Mesenchymal stem cell (in vitro differentiated cells and primary cell): ENCODE data around the gene EXOC4.
A peak's percentile ranks its signal among the peaks of the same experiment; 100 is the strongest.

ENCODE experiments used
- DNase-seq: peaks from one replicate; pipeline ENCODE4 v3.0.0-alpha.2; 2013
- H2AFZ ChIP-seq: one replicate; pipeline ENCODE4 v1.6.1; 2013; ENCODE audit warnings: low read depth, mild to moderate bottlenecking, control low read depth, inconsistent platforms, low read length, moderate library complexity
- H2AK5ac ChIP-seq: 2 replicates; pipeline ENCODE4 v1.6.1; 2013; ENCODE audit warnings: low read length, moderate library complexity, mild to moderate bottlenecking, inconsistent platforms; ENCODE audit not compliant: severe bottlenecking
- H2BK120ac ChIP-seq: one replicate; pipeline ENCODE4 v1.6.1; 2013; ENCODE audit warnings: low read depth, mild to moderate bottlenecking, inconsistent platforms, low read length, moderate library complexity
- H2BK12ac ChIP-seq, 2 experiments: one replicate each; pipeline ENCODE4 v1.6.1; 2013; ENCODE audit warnings: inconsistent platforms in 2 of 2, low read length in 2 of 2, mild to moderate bottlenecking in 2 of 2, moderate library complexity in 2 of 2, control low read depth in 1 of 2
- H2BK15ac ChIP-seq: one replicate; pipeline ENCODE4 v1.6.1; 2013; ENCODE audit warnings: mild to moderate bottlenecking, low read depth, inconsistent platforms; ENCODE audit not compliant: poor library complexity, severe bottlenecking
- H2BK5ac ChIP-seq: 2 replicates; pipeline ENCODE4 v1.6.1; 2013; ENCODE audit warnings: low read depth, mild to moderate bottlenecking, low read length, control low read depth, inconsistent platforms; ENCODE audit not compliant: poor library complexity, severe bottlenecking
- H3K14ac ChIP-seq, 2 experiments: one replicate each; pipeline ENCODE4 v1.6.1; 2013; ENCODE audit warnings: inconsistent platforms in 2 of 2, low read length in 2 of 2, control low read depth in 1 of 2, mild to moderate bottlenecking in 1 of 2, moderate library complexity in 1 of 2
- H3K18ac ChIP-seq, 2 experiments: one replicate each; pipeline ENCODE4 v1.6.1; 2013; ENCODE audit warnings: inconsistent platforms in 2 of 2, low read length in 2 of 2, control low read depth in 1 of 2, low read depth in 1 of 2, mild to moderate bottlenecking in 1 of 2
- H3K23ac ChIP-seq, 2 experiments: one replicate each; pipeline ENCODE4 v1.6.1; 2013; ENCODE audit warnings: inconsistent platforms in 2 of 2, low read length in 2 of 2, mild to moderate bottlenecking in 2 of 2, moderate library complexity in 2 of 2, control low read depth in 1 of 2
- H3K27ac ChIP-seq: 2 replicates; pipeline ENCODE4 v1.5.1; 2013; ENCODE audit warnings: mild to moderate bottlenecking, moderate library complexity, low read length, control low read depth, inconsistent platforms; ENCODE audit not compliant: poor library complexity, severe bottlenecking
- H3K27me3 ChIP-seq, 2 experiments: 2 replicates each; pipeline versions ENCODE4 v1.6.1 to v1.7.0; 2013; ENCODE audit warnings: low read length in 2 of 2, mild to moderate bottlenecking in 2 of 2, moderate library complexity in 2 of 2, control low read depth in 1 of 2, inconsistent platforms in 1 of 2; ENCODE audit not compliant: control insufficient read depth in 1 of 2, insufficient read depth in 1 of 2
- H3K36me3 ChIP-seq, 2 experiments: 2 replicates each; pipeline versions ENCODE4 v1.6.1 to v1.7.0; 2013; ENCODE audit warnings: low read length in 2 of 2, control low read depth in 1 of 2, inconsistent platforms in 1 of 2, low read depth in 1 of 2, mild to moderate bottlenecking in 1 of 2; ENCODE audit not compliant: insufficient read depth in 2 of 2, control insufficient read depth in 1 of 2
- H3K4ac ChIP-seq, 2 experiments: one replicate each; pipeline ENCODE4 v1.6.1; 2013; ENCODE audit warnings: inconsistent platforms in 2 of 2, low read length in 2 of 2, mild to moderate bottlenecking in 2 of 2, moderate library complexity in 2 of 2, control low read depth in 1 of 2, low read depth in 1 of 2
- H3K4me1 ChIP-seq: 2 replicates; pipeline ENCODE4 v1.6.1; 2013; ENCODE audit warnings: low read depth, low read length, control low read depth; ENCODE audit not compliant: control insufficient read depth, insufficient read depth
- H3K4me2 ChIP-seq: 2 replicates; pipeline ENCODE4 v1.6.1; 2013; ENCODE audit warnings: low read length, mild to moderate bottlenecking, inconsistent platforms; ENCODE audit not compliant: poor library complexity, severe bottlenecking
- H3K4me3 ChIP-seq, 2 experiments: 2 replicates each; pipeline versions ENCODE4 v1.5.1 to v1.7.0; 2013; ENCODE audit warnings: low read length in 2 of 2, mild to moderate bottlenecking in 2 of 2, control low read depth in 1 of 2, low read depth in 1 of 2; ENCODE audit not compliant: insufficient read depth in 1 of 2
- H3K79me1 ChIP-seq: replicated peaks from 2 replicates; pipeline ENCODE4 v1.6.1; 2013; ENCODE audit warnings: mild to moderate bottlenecking, control low read depth, low read length, inconsistent platforms; ENCODE audit not compliant: poor library complexity, severe bottlenecking
- H3K9ac ChIP-seq: 2 replicates; pipeline ENCODE4 v1.7.0; 2013; ENCODE audit warnings: mild to moderate bottlenecking, low read length, moderate library complexity
- H3K9me3 ChIP-seq: 2 replicates; pipeline ENCODE4 v1.7.0; 2013; ENCODE audit warnings: mild to moderate bottlenecking, low read length; ENCODE audit not compliant: control insufficient read depth
- H4K8ac ChIP-seq: one replicate; pipeline ENCODE4 v1.6.1; 2013; ENCODE audit warnings: inconsistent platforms, mild to moderate bottlenecking, low read length, moderate library complexity
- H4K91ac ChIP-seq: one replicate; pipeline ENCODE4 v1.6.1; 2013; ENCODE audit warnings: mild to moderate bottlenecking, low read length, inconsistent platforms
- WGBS: methylation state at CpG from one replicate; pipeline ENCODE4 v1.1.7; 2013; ENCODE audit warnings: mixed read lengths; 5-methylcytosine and 5-hydroxymethylcytosine counted together

EXOC4 gene

GRCh38 chr7:133484086-133484485 is 231.2 kb downstream of the EXOC4 start:
- H3K27ac ChIP-seq, result no peak overlapping the region
- H2BK12ac ChIP-seq, result no peak overlapping the region
- no peak overlapping the region for H3K4me3 ChIP-seq
- H2BK120ac ChIP-seq, result no peak overlapping the region
- H2AK5ac ChIP-seq, result no peak overlapping the region
- H3K27me3 ChIP-seq, result no peaks in the 10 kb centered on the region
- H3K4me2 ChIP-seq, result no peak overlapping the region
- H4K8ac ChIP-seq, result no peak overlapping the region
- no peaks in the 10 kb centered on the region for H3K9me3 ChIP-seq
- peaks cover 0 to 9% of the 10 kb centered on the region in 2 experiments for H3K36me3 ChIP-seq
- no peak overlapping the region for H2AFZ ChIP-seq
- H3K23ac ChIP-seq, result no peak overlapping the region
- no peak overlapping the region for H3K4ac ChIP-seq
- H4K91ac ChIP-seq, result no peak overlapping the region
- no peak overlapping the region for H2BK5ac ChIP-seq
- 83% methylated on average over 1 of the region's 2 CpGs for WGBS
- peaks cover 4% of the 10 kb centered on the region for H3K4me1 ChIP-seq
- no peak for DNase-seq
- no peak overlapping the region for H3K9ac ChIP-seq
- no peak overlapping the region for H3K18ac ChIP-seq
- H3K14ac ChIP-seq, result no peak overlapping the region
- H2BK15ac ChIP-seq, result no peak overlapping the region
- peaks cover 10% of the 10 kb centered on the region for H3K79me1 ChIP-seq

- Histone ChIP-seq H2AFZ (no peak overlapping the region), H2BK12ac (no peak overlapping the region), H3K4me1 (peaks cover 3% of the 10 kb centered on the region), H3K79me1 (peaks cover 1% of the 10 kb centered on the region), H3K27me3 (no peaks in the 10 kb centered on the region), H3K36me3 (peaks cover 0 to 7% of the 10 kb centered on the region in 2 experiments), H3K27ac (no peak overlapping the region), H3K18ac (no peak overlapping the region), H2BK5ac (no peak overlapping the region), H3K14ac (no peak overlapping the region), H3K9me3 (no peaks in the 10 kb centered on the region), H2BK15ac (no peak overlapping the region), H2AK5ac (no peak overlapping the region), H2BK120ac (no peak overlapping the region), H3K23ac (no peak overlapping the region), H4K8ac (no peak overlapping the region), H3K4ac (no peak overlapping the region), H3K4me3 (no peak overlapping the region), H3K9ac (no peak overlapping the region), H3K4me2 (no peak overlapping the region), H4K91ac (no peak overlapping the region)
- 97% methylated on average over 3 of the region's 3 CpGs for WGBS
- no peak for DNase-seq
Observed at GRCh38 chr7:133489906-133490305, 237.0 kb downstream of the EXOC4 start.

GRCh38 chr7:133491201-133491691 is 238.4 kb downstream of the EXOC4 start:
- Histone ChIP-seq H3K14ac (no peak overlapping the region), H2BK15ac (no peak overlapping the region), H3K4me3 (no peak overlapping the region), H2BK5ac (peak overlapping the region; percentile 38), H3K23ac (no peak overlapping the region), H3K79me1 (peaks cover 2% of the 10 kb centered on the region), H2AK5ac (no peak overlapping the region), H3K18ac (no peak overlapping the region), H2BK120ac (no peak overlapping the region), H3K9me3 (no peaks in the 10 kb centered on the region), H3K36me3 (peaks cover 0 to 7% of the 10 kb centered on the region in 2 experiments), H3K4ac (no peak overlapping the region), H3K27ac (peak overlapping the region; percentile 80), H4K91ac (no peak overlapping the region), H3K9ac (no peak overlapping the region), H3K4me1 (peaks cover 3% of the 10 kb centered on the region), H3K27me3 (no peaks in the 10 kb centered on the region), H4K8ac (no peak overlapping the region), H3K4me2 (no peak overlapping the region), H2AFZ (no peak overlapping the region), H2BK12ac (no peak overlapping the region)
- 46% methylated on average over 1 of the region's 2 CpGs for WGBS
- DNase-seq, result no peak

- H3K79me1 ChIP-seq, result peaks cover 2% of the 10 kb centered on the region
- no peak overlapping the region for H3K14ac ChIP-seq
- H2AFZ ChIP-seq, result no peak overlapping the region
- peaks cover 3% of the 10 kb centered on the region for H3K4me1 ChIP-seq
- no peaks in the 10 kb centered on the region for H3K27me3 ChIP-seq
- H4K91ac ChIP-seq, result no peak overlapping the region
- no peak overlapping the region for H4K8ac ChIP-seq
- no peak overlapping the region for H2AK5ac ChIP-seq
- H2BK5ac ChIP-seq, result no peak overlapping the region
- no peak overlapping the region for H2BK120ac ChIP-seq
- H2BK12ac ChIP-seq, result no peak overlapping the region
- H3K27ac ChIP-seq, result peak overlapping the region; percentile 80
- 97% methylated on average over 5 of the region's 6 CpGs for WGBS
- H3K4me3 ChIP-seq, result no peak overlapping the region
- no peak overlapping the region for H2BK15ac ChIP-seq
- no peak overlapping the region for H3K4ac ChIP-seq
- DNase-seq, result peak; percentile 16
- no peak overlapping the region for H3K4me2 ChIP-seq
- peaks cover 0 to 7% of the 10 kb centered on the region in 2 experiments for H3K36me3 ChIP-seq
- H3K23ac ChIP-seq, result no peak overlapping the region
- H3K9ac ChIP-seq, result no peak overlapping the region
- H3K9me3 ChIP-seq, result no peaks in the 10 kb centered on the region
- H3K18ac ChIP-seq, result no peak overlapping the region
Observed at GRCh38 chr7:133491846-133492652, 239.2 kb downstream of the EXOC4 start.
